ENCODE results near the gene HOXC13. TPM values are rescaled to one million over a fixed set of nuclear protein-coding genes. Genes with fewer than 3 reads are reported as not detected.

The HOXC13 gene
- not detected for total RNA-seq
- not detected for polyA plus RNA-seq
- long read RNA-seq, donor 1: 0 reads
- long read RNA-seq, donor 2: 0 reads
- long read RNA-seq, donor 3: 0 reads
- long read RNA-seq, donor 4: 0 reads
- long read RNA-seq, donor 5: 0 reads

DNA sequence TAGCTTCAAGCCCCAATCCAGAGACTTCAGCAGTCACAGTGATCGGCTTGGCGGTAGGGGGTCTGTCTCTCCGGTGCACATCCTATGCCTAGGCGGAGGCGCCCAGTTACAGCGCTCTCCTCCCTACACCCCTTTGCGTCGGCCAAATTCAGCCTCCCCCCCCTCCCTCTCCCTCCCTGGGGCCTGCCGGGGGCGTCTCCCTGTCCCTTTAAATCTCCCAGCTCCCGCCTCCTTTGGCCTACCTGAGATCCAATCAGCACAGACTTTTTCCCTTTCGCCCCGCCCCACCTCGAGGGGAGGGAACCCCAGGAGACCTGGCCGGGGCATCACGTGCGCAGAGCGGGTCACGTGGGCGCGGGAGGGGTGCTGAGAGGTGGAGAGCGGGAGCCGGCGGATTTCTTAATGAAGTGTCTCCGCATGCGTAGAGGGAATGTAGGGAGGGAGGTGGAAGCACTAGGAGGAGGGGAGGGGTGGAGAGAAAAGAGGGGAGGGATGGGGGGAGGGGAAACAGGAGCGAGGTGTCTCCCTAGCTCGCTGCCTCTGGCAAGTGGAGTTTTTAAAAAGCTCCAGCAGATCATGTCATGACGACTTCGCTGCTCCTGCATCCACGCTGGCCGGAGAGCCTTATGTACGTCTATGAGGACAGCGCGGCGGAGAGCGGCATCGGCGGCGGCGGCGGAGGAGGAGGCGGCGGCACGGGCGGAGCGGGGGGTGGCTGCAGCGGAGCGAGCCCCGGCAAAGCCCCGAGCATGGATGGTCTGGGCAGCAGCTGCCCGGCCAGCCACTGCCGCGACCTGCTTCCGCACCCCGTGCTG is at the start of gene HOXC13:
HOXC13 (plus strand) TSS at position 506 of the 815 bp plus-strand sequence; CDS start at position 582, 76 bp downstream.
- ATAC-seq (ENCODE audit: insufficient read depth, low FRiP score) (no peak), DNase-seq (peak; percentile 85 to 87 (median 85))
- no peak within 1 kb of the TSS for H3K27ac ChIP-seq (ENCODE audit: low read depth in 1 of 2, low read length in 1 of 2)
- H3K36me3 ChIP-seq (ENCODE audit: control insufficient read depth in 4 of 4, insufficient read depth in 4 of 4, low read length in 4 of 4): no peaks in the 10 kb centered on the region
- peaks cover 0 to 3% (median 2%) of the 10 kb centered on the region in 5 donors for H3K4me1 ChIP-seq (ENCODE audit: control insufficient read depth in 5 of 5, insufficient read depth in 5 of 5, low read length in 5 of 5)
- peaks cover 12 to 95% (median 89%) of the 10 kb centered on the region in 3 donors for H3K27me3 ChIP-seq (ENCODE audit: control insufficient read depth in 3 of 3, insufficient read depth in 3 of 3, low read length in 2 of 3)
- H3K4me3 ChIP-seq: no peak within 1 kb of the TSS
- no peak within 1 kb of the TSS for H3K9ac ChIP-seq (ENCODE audit: insufficient read depth in 1 of 2, low read length in 2 of 2)
- WGBS, 2 donors: 5 to 6% methylated on average over 56 of the region's 56 CpGs
- TF ChIP-seq, protein P1, sequence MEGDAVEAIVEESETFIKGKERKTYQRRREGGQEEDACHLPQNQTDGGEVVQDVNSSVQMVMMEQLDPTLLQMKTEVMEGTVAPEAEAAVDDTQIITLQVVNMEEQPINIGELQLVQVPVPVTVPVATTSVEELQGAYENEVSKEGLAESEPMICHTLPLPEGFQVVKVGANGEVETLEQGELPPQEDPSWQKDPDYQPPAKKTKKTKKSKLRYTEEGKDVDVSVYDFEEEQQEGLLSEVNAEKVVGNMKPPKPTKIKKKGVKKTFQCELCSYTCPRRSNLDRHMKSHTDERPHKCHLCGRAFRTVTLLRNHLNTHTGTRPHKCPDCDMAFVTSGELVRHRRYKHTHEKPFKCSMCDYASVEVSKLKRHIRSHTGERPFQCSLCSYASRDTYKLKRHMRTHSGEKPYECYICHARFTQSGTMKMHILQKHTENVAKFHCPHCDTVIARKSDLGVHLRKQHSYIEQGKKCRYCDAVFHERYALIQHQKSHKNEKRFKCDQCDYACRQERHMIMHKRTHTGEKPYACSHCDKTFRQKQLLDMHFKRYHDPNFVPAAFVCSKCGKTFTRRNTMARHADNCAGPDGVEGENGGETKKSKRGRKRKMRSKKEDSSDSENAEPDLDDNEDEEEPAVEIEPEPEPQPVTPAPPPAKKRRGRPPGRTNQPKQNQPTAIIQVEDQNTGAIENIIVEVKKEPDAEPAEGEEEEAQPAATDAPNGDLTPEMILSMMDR (IDR thresholded peaks at IDR 0.05; ENCODE audit: control extremely low read depth, extremely low read depth): no peak
- H3K9me3 ChIP-seq (ENCODE audit: control insufficient read depth in 4 of 4, insufficient read depth in 3 of 4, low read length in 3 of 4): peaks cover 0 to 11% (median 0%) of the 10 kb centered on the region in 4 donors

DNA sequence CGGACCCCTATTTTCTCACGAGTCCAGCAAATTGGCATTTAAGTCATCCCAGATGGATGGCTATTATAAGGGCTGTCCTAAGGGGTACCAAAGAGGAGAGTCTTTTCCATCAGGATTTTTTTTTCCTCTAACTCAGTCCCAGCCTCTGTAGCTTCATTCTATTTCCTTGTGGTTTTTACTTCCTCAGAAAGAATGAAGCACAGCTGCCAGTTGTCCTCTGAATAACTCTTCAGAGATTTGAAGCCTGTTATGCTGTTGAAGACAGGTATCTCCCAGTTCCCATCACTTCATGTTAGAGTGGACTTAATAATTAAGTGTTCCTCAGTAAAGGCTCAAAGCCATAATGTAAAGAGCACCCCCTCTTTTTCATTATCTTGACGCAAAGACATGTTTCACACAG is 48.5 kb upstream of the HOXC13 start:
- H3K27me3 ChIP-seq (ENCODE audit: control insufficient read depth in 3 of 3, insufficient read depth in 3 of 3, low read length in 2 of 3): peaks cover 4 to 27% (median 19%) of the 10 kb centered on the region in 3 donors
- H3K4me1 ChIP-seq (ENCODE audit: control insufficient read depth in 5 of 5, insufficient read depth in 5 of 5, low read length in 5 of 5): no peaks in the 10 kb centered on the region
- H3K9me3 ChIP-seq (ENCODE audit: control insufficient read depth in 4 of 4, insufficient read depth in 3 of 4, low read length in 3 of 4): peaks cover 0 to 2% (median 0%) of the 10 kb centered on the region in 4 donors
- TF ChIP-seq, protein P1 (IDR thresholded peaks at IDR 0.05; ENCODE audit: control extremely low read depth, extremely low read depth): no peak
- DNase-seq (no peak), ATAC-seq (ENCODE audit: insufficient read depth, low FRiP score) (no peak)
- H3K27ac ChIP-seq (ENCODE audit: low read depth in 1 of 2, low read length in 1 of 2): no peak overlapping the region
- H3K4me3 ChIP-seq: no peak overlapping the region
- H3K9ac ChIP-seq (ENCODE audit: insufficient read depth in 1 of 2, low read length in 2 of 2): no peak overlapping the region
- WGBS, 2 donors: 89 to 93% methylated on average over 3 of the region's 3 CpGs
- no peaks in the 10 kb centered on the region for H3K36me3 ChIP-seq (ENCODE audit: control insufficient read depth in 4 of 4, insufficient read depth in 4 of 4, low read length in 4 of 4)

DNA sequence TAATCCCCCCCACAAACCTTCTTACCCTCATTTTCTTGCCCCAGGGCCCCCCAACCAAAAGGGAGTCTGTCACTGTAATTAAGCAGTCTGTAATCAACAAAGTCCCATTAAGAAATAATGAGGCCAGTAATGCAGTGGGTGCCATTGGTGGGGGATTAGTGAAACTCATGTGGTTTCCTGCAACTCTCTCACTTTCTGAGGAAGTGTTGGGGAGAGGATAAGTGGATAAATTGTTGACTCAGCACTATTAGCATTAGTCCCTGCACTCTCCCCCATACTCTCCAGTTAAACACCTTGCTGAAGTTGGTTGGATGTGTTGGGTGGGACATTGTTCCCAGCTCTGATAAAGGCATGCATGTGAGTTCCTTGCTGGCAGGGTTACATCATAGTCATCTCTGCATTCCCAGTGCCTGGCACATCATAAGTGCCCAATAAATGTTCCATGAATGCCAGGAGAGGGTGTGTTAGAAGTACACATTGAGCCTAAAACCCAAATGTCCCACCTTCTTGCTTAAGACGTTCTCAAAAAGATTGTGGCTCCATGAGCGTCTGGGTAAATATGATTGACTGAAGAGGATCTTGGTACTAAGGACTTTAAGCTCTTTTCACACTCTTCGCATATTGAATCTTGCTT is 45.8 kb upstream of the HOXC13 start:
- Histone ChIP-seq H3K36me3 (ENCODE audit: control insufficient read depth in 4 of 4, insufficient read depth in 4 of 4, low read length in 4 of 4) (no peaks in the 10 kb centered on the region), H3K9ac (ENCODE audit: insufficient read depth in 1 of 2, low read length in 2 of 2) (no peak overlapping the region), H3K4me1 (ENCODE audit: control insufficient read depth in 5 of 5, insufficient read depth in 5 of 5, low read length in 5 of 5) (no peaks in the 10 kb centered on the region), H3K4me3 (no peak overlapping the region), H3K9me3 (ENCODE audit: control insufficient read depth in 4 of 4, insufficient read depth in 3 of 4, low read length in 3 of 4) (peaks cover 0 to 2% (median 0%) of the 10 kb centered on the region in 4 donors), H3K27ac (ENCODE audit: low read depth in 1 of 2, low read length in 1 of 2) (no peak overlapping the region), H3K27me3 (ENCODE audit: control insufficient read depth in 3 of 3, insufficient read depth in 3 of 3, low read length in 2 of 3) (peaks cover 4 to 37% (median 24%) of the 10 kb centered on the region in 3 donors)
- 49 to 56% methylated on average over 3 of the region's 3 CpGs for WGBS, 2 donors
- no peak for ATAC-seq (ENCODE audit: insufficient read depth, low FRiP score)
- TF ChIP-seq, protein P1 (IDR thresholded peaks at IDR 0.05; ENCODE audit: control extremely low read depth, extremely low read depth): no peak
- no peak for DNase-seq
